WERI-Rb-1 (cell line): Measurements from ENCODE around the gene MATCAP1.
A peak's percentile ranks its signal among the peaks of the same experiment; 100 is the strongest.

Source experiments
- DNase-seq: peaks from one replicate; pipeline ENCODE4 v3.0.0-alpha.2; 2020
- H3K27ac ChIP-seq: fragments of 250-450 bp; sonication (Bioruptor Pico); 2 replicates; pipeline ENCODE4 v1.5.1; 2020; ENCODE audit warnings: mild to moderate bottlenecking, moderate library complexity
- H3K27me3 ChIP-seq: fragments of 250-450 bp; sonication (Bioruptor Pico); 2 replicates; pipeline ENCODE4 v1.5.1; 2021; ENCODE audit warnings: mild to moderate bottlenecking, low read depth, moderate library complexity; ENCODE audit not compliant: insufficient read depth, severe bottlenecking
- H3K36me3 ChIP-seq: fragments of 250-450 bp; sonication (Bioruptor Pico); 2 replicates; pipeline ENCODE4 v1.5.1; 2020; ENCODE audit warnings: mild to moderate bottlenecking, moderate library complexity
- H3K4me3 ChIP-seq: 2 replicates; pipeline ENCODE4 v1.5.1; 2011; ENCODE audit warnings: low read depth, mild to moderate bottlenecking, control low read depth, low read length
- H3K9me3 ChIP-seq: fragments of 250-450 bp; sonication (Bioruptor Pico); 2 replicates; pipeline ENCODE4 v1.5.1; 2021; ENCODE audit warnings: mild to moderate bottlenecking, moderate library complexity; ENCODE audit not compliant: severe bottlenecking
- CTCF ChIP-seq: IDR thresholded peaks from 2 replicates; pipeline ENCODE4 v1.5.1; 2011; ENCODE audit warnings: low read depth, mild to moderate bottlenecking, control low read depth, inconsistent platforms, low read length

The MATCAP1 gene

GRCh38 chr16:67162506-67163163 lies 21.1 kb downstream of the MATCAP1 start:
- H3K27me3 ChIP-seq: no peaks in the 10 kb centered on the region
- H3K4me3 ChIP-seq: no peak overlapping the region
- TF ChIP-seq CTCF: no peak
- H3K27ac ChIP-seq: peak overlapping the region; percentile 92
- DNase-seq: no peak
- no peaks in the 10 kb centered on the region for H3K9me3 ChIP-seq
- no peaks in the 10 kb centered on the region for H3K36me3 ChIP-seq

DNA sequence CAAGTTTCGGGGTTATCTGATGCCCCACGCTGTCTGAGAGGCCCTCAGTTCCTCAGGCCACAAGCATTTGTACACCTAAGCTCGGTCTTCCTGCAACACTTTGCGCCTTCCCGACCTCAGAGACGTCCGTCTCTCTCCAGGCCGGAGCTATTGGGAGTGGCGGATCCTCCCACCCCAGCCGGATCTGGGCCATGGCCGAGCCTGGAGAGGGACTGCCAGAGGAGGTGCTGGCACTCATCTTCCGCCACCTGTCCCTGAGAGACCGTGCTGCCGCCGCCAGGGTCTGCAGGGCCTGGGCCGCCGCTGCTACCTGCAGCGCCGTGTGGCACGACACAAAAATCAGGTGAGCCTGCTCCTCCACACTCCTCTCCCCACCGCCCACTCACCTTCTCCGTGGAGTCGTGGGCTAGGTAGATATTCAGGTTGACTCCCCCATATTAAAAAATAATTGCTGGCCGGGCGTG lies 22.1 kb downstream of the MATCAP1 start:
- Histone ChIP-seq H3K36me3 (no peaks in the 10 kb centered on the region), H3K27me3 (no peaks in the 10 kb centered on the region), H3K27ac (no peak overlapping the region), H3K9me3 (no peaks in the 10 kb centered on the region), H3K4me3 (no peak overlapping the region)
- no peak for TF ChIP-seq CTCF
- no peak for DNase-seq

- H3K4me3 ChIP-seq: peak overlapping the region; percentile 80
- peak overlapping the region; percentile 68; the same call in 1 of the 2 replicates for H3K27ac ChIP-seq
- peaks cover 6% of the 10 kb centered on the region for H3K27me3 ChIP-seq
- TF ChIP-seq CTCF: no peak
- H3K9me3 ChIP-seq: no peaks in the 10 kb centered on the region
- no peak for DNase-seq
- H3K36me3 ChIP-seq: no peaks in the 10 kb centered on the region
Measured at GRCh38 chr16:67158637-67159600, 24.8 kb downstream of the MATCAP1 start.

DNA sequence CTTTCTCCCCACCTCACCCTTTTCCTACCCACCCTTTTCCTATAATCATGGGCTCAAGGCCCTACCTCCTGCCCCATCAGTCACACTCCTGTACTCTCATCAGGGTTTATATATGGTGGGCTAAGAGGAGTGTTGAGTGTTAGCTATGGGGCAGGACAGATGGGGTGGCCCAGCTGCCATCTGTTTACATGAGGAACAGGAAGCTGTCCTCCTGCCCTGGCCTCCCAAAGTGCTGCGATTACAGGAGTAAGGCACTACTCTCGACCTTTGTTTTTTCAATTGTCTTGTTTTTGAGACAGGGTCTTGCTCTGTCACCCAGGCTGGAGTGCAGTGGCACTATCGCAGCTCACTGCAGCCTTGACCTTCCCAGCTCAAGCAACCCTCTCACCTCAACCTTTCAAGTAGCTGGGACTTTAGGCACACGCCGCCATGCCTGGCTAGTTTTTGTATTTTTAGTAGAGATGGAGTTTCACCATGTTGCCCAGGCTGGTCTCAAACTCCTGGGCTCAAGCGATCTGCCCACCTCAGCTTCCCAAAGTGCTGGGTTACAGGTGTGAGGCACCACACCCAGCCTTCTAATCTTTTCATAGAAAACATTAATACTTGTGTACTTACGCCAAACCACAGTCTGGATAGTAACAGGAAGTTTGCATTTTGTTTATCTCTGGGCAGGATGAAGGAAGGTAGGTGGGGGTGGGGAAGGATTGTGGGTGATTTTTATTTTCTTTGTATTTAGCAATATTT lies 25.7 kb downstream of the MATCAP1 start:
- Histone ChIP-seq H3K27me3 (peaks cover 6% of the 10 kb centered on the region), H3K36me3 (no peaks in the 10 kb centered on the region), H3K4me3 (no peak overlapping the region), H3K27ac (no peak overlapping the region), H3K9me3 (no peaks in the 10 kb centered on the region)
- no peak for TF ChIP-seq CTCF
- DNase-seq: no peak

DNA sequence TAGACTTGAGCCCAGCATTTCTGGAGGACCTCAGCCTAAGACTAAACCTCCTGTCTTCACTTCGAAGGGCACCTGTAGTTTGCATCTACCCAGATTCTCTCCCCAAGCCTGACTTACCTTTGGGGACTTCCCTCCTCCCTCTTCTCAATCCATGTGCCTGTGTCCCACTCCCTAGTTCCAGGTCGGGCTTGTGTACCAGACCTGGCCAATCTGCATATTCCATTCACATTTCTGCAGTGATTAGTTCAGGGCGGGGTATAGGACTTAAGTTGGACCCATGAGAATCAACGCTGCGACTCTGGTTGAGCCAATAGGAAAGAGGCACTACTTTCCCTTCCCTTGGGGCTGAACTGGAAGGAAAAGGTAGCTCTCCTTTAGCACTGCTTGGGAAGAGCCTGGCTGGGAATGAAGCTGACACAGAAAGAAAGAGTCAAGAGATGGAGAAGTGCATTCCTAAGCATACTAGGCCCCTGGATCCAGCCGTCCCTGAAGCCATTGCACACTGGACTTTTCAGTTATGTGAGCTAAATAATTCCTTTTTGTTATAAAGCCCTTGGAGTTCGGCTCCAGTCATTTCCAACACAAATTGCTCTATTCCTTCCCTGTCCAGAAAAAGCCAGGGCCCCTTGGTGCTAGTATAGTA lies 26.5 kb downstream of the MATCAP1 start:
- H3K36me3 ChIP-seq: no peaks in the 10 kb centered on the region
- no peak for DNase-seq
- peaks cover 6% of the 10 kb centered on the region for H3K27me3 ChIP-seq
- no peak for TF ChIP-seq CTCF
- H3K9me3 ChIP-seq: no peaks in the 10 kb centered on the region
- no peak overlapping the region for H3K27ac ChIP-seq
- no peak overlapping the region for H3K4me3 ChIP-seq
